ENCODE data around the gene RGS7.
A peak's percentile ranks its signal among the peaks of the same experiment; 100 is the strongest.
"Not testable (repeated sequence)": the region's sequence is repeated elsewhere in the genome, so short reads cannot be mapped to it uniquely, and the experiment has no call there.

The RGS7 gene

GRCh38 chr1:240895424-240895823 lies 461.6 kb downstream of the RGS7 start:
- DNase-seq = not testable (repeated sequence)

GRCh38 chr1:240888787-240889048 lies 468.3 kb downstream of the RGS7 start:
- DNase-seq = no peak

- peak in 1 of 2 experiments; percentile 13 for DNase-seq
Observed at GRCh38 chr1:240888039-240888786, 468.8 kb downstream of the RGS7 start.

DNA sequence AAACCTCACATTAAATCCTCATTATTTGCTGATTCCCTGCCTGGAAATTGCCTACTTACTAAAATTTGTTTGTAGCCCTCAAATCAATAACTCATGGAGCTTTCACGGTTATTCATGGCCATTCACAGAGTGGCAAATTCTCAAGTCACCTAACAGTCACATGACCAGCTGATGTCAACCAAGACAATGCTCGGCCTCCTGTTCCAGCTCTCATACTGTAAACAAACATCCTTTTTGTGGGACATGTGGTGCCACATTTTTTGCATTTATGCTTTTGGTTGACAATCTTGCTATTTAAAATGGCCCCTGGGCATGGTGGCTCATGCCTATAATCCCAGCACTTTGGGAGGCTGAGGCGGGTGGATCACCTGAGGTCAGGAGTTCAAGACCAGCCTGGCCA lies 473.5 kb downstream of the RGS7 start:
- DNase-seq = no peak

DNA sequence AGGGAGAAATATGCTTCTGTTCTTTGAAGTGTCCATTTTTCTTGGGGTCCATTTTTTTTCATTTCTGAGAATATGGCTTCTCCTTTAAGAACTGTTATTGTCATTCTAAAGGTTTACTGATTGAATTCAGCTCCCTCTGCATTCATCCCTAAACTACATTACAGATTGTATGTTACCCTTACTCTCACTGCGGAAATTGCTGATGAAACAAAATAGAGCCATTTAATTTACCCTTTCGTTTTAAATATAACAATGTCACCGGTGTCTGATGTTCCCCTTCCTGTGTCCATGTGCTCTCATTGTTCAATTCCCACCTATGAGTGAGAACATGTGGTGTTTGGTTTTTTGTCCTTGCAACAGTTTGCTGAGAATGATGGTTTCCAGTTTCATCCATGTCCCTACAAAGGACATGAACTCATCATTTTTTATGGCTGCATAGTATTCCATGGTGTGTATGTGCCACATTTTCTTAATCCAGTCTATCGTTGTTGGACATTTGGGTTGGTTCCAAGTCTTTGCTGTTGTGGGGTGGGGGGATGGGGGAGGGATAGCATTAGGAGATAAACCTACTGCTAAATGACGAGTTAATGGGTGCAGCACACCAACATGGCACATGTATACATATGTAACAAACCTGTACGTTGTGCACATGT lies 474.2 kb downstream of the RGS7 start:
- not testable (repeated sequence) for DNase-seq

DNA sequence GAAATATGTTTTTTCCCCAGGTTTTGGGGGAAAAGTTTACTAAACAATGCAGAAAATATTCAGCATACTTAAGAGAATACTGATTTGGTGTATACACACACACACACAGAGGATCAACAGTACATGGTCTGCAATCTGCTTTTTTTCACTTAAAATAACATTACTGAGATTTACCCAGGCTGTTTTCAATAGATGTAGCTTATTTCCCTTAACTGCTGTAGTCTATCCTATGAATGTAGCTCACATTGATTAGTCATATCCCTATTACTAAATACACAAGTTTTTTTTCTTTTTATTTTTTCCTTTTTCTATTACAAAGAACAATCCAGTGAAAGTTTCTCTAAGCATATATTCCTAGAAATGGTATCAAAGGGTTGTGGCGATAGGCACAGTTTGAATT lies 478.4 kb downstream of the RGS7 start:
- no peak for DNase-seq

GRCh38 chr1:240877605-240878004 lies 479.4 kb downstream of the RGS7 start:
- no peak for DNase-seq

DNA sequence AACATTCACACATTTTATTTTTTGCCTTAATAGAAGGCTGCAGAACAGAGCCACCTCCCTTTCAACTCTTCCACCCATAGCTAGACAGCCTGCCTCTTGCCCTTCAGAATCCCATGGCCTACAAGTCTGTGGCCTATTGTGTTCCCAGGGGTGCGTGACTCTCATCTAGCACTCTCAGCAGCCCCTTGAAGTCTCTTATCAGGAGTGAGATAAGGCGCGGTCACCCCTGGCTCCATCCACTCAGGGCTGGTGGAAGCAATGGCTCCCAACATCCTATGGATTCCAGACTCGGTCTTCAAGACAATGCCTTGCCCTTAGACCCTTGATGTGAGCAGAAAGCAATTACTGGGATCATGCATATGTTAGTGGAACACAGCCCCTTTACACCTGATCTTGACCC lies 480.9 kb downstream of the RGS7 start:
- no peak for DNase-seq

DNA sequence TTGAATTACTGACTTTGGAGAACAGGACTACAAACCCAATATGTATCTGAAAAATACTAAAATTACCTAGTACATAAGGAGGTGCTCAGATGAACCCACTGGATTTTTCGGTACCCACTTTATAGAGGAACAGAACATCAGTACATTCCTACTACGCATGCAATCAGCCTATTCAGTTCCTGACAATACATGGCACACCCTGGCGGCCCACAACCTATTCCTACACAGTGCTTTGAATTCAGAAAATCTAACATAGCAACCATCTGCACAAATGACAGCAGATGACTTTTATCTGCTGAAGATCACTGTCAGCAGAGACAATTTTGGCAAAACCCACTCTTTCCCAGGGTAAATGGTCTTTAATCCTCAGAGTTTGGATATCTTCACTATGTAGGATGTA lies 487.9 kb downstream of the RGS7 start:
- no peak for DNase-seq

GRCh38 chr1:240866724-240867123 lies 490.3 kb downstream of the RGS7 start:
- no peak for DNase-seq

- DNase-seq = no peak
Observed at GRCh38 chr1:240860023-240860422, 497.0 kb downstream of the RGS7 start.

DNA sequence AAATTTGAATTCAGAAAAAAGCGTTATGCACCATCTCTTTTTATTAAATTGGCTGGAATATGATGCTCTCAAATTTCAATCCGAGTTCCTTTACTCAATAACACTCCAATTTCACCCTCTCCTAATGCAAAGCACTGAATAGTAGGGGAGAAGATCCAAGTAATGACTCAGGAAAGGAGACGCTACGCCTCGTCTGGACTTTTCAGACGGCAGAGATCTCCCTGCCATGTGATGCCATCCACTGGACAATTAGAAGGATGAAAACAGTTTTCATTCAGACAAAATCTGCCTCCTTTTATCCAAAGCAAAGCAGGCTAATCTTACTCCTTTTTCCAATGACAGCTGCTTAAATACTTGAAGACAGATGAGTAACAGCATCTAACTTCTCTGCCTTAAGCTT lies 502.6 kb downstream of the RGS7 start:
- no peak for DNase-seq

DNA sequence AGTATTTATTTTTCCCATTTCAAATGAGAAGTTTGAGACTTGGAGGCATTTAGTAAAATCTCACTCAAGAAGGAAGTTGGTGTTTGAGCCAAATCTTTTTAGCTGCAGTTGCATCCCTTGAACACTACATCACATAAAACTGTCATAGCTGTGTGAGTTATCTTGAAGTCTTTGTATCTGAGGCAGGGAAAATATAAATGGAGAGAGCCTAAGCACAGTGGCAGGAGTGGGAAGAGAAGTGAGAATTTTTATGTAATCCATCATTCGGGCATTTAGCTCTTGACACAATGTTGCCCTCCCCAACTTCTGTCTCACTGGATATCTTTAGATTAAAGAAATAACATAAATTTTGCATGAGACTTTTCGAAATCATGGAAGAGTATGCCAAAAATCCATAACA lies 509.7 kb downstream of the RGS7 start:
- no peak for DNase-seq

DNA sequence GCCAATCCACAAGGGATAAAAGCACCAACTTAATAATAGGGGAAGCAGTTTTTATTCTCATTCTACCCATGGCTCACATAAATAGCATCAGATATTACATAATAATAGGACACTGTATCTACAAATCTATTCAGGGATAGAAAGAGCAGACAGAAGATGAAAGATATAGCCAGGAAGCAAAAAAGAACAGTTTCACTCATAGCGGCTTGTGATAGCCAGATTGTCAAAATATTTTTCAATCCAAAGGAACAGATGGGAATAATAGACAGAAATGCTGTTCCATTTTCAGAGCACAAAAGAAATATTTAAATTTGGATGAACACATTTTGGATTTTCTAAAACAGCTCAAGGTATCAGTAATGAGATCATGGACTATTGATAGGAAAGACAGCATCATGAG lies 512.5 kb downstream of the RGS7 start:
- no peak for DNase-seq

DNA sequence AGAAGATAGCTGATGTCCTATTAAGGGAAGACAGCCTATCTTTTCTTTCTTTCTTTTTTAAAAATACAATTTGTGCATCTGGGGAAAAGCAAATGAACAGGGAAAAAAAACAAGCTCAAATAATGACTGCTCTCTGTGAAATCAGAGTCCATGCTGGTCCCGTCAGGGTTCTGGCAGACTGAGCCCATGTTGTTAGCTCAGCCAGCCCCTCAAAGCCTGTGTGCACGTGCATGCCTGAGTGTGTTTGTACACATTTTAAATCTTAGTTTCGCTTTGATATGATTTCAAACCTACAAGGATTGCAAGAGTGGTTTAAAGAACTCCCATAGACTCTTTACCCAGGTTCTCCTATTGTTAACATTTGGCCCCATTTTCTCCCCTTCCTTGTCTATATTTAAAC lies 513.2 kb downstream of the RGS7 start:
- no peak for DNase-seq

DNA sequence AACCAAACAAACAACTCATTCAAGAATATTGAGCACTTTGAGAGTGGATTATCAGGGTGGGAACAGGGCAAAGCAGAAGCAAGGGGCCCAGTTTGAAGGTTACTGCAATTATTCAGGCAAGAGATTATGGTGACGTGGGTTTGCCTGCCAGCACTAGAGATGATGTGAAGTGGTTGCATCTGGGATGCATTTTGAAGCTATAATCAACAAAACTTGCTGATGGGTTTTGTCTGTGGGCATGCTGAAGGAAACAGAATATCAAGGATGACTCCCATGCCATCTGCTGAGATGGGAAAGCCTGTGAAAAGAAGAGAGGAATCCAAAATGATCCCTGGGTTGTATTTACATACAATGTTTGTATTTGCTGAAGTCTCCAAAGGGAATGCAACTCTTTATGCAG lies 520.7 kb downstream of the RGS7 start:
- no peak for DNase-seq

- DNase-seq = no peak
Observed at GRCh38 chr1:240835291-240835690, 521.7 kb downstream of the RGS7 start.

GRCh38 chr1:240833075-240833474 lies 523.9 kb downstream of the RGS7 start:
- no peak for DNase-seq

- no peak for DNase-seq
Observed at GRCh38 chr1:240831922-240832321, 525.1 kb downstream of the RGS7 start.

DNA sequence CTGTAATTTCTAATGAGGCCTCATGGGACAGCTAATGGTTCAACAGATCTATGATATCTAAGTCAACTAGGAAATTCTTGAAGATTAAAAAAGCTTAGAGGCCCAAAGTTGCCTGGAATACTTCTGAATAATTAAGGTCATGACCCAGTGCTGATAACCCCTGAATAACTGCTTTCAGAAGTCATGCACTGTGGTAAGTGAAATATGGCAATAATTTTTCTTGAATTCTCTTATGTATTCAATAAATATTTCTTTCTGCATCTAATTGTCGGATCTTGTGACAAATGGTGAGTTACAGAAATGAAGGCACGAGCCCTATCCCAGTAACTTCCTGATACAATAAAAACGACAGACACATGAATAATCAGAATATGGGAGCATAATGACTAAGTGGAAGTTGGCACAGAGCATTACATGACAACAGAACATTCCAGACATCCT lies 525.8 kb downstream of the RGS7 start:
- peak in 1 of 2 experiments; percentile 39 for DNase-seq

GRCh38 chr1:240829487-240829886 lies 527.5 kb downstream of the RGS7 start:
- DNase-seq = no peak

- no peak for DNase-seq
Observed at GRCh38 chr1:240827786-240828185, 529.2 kb downstream of the RGS7 start.

DNA sequence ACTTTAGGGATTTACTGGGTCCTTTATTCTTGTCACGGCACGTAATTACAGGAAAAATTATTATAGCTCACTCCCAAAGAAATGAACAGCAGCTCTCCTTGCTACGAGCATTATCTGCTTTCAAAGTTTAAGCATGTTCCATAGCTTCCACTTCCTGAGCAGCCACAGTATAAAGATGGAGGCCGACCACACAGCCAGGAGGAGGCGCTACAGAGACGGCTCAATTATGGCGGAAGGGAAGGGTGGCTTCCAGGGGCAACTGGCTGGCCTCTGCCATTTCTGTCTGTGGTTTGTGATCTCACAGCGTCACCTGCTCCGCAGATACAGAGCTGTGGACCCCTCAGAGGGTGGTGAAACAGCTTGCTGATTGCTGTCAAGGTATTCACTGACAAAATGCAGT lies 532.8 kb downstream of the RGS7 start:
- DNase-seq = no peak

DNA sequence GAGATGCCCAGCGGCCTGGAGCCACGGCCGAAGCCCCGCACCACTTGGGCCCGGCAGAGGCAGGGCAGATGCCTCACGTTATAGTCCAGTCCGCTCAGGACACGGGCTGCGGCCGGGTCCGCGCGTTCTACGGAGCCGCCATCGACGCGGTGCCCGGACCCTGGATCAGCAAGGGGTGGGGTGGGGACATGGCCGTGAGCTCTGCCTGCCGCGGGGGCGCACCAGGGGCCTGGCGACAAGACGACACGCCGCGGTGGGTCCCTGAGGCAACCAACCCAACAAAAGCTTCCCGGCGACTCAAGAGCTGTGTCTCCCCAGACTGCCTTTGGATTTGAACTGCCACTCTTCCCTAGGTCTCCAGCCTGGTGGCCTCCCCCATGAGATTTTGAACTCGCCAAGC lies 533.6 kb downstream of the RGS7 start:
- DNase-seq = no peak

- DNase-seq = no peak
Observed at GRCh38 chr1:240821925-240822324, 535.1 kb downstream of the RGS7 start.

Data from SW 1271 (cell line).